K562 (cell line): Measurements from ENCODE around the gene DEDD2. TPM values are rescaled to one million over a fixed set of nuclear protein-coding genes. Genes with fewer than 3 reads are reported as not detected.

Experiments
- polyA plus RNA-seq, 8 experiments: library from polyadenylated mRNA; depleted of rRNA in 4 of 8; stranded (reverse) in 5 of 8; unstranded in 3 of 8; fragments of >200 nt; fragmentation: Nextera tagmentation in 2 of 8; fragmentation: Illumina TruSeq in 1 of 8; extraction: Ambion mirVana in 2 of 8; extraction: Trizol in 1 of 8; gene quantifications; 2 replicates each; pipeline versions ENCODE4 v1.2.1 to v1.2.3, GENCODE V29; 2011 to 2014; ENCODE audit warnings: inconsistent platforms in 1 of 8, missing spikeins in 1 of 8
- total RNA-seq, 7 experiments: library from RNA; depleted of rRNA in 6 of 7; stranded (reverse); fragments of >200 nt in 6 of 7; fragmentation: Illumina TruSeq in 2 of 7; extraction: Trizol in 2 of 7; gene quantifications; 2 replicates each; pipeline versions ENCODE4 v1.2.1 to v1.2.3, GENCODE V29; 2011 to 2021; ENCODE audit warnings: low replicate concordance in 1 of 7

The DEDD2 gene
- total and polyA plus RNA-seq, 9 of the 15 experiments (the other 6 are each of a cell fraction or from before 2014, with no cell fraction given): 4.3 to 43.0 (median 29.2) TPM

Other genes starting within 250 kb of the DEDD2 start
Only the 7 nearest of the 15 such genes appear.
- 0.14 and 0.37 TPM in 2 replicates for gene POU2F2, start 85.2 kb downstream of the DEDD2 start, total RNA-seq (2014; rRNA removed)
- gene POU2F2, start 85.2 kb downstream of the DEDD2 start, total RNA-seq (2014; rRNA removed; fragmentation: Illumina TruSeq; extraction: Trizol): 0.03 and 0.07 TPM in 2 replicates
- 0.14 and 0.19 TPM in 2 replicates for gene POU2F2, start 85.2 kb downstream of the DEDD2 start, total RNA-seq (2015; rRNA removed; fragmentation: Illumina TruSeq; extraction: Trizol)
- gene POU2F2, start 85.2 kb downstream of the DEDD2 start, total RNA-seq (2021): 0.56 and 0.60 TPM in 2 replicates
- gene POU2F2, start 85.2 kb downstream of the DEDD2 start, polyA plus RNA-seq (2011; rRNA removed): 0.26 and 0.28 TPM in 2 replicates
- gene POU2F2, start 85.2 kb downstream of the DEDD2 start, polyA plus RNA-seq (2014; fragmentation: Illumina TruSeq; extraction: Trizol): 0.42 and 0.68 TPM in 2 replicates
- gene POU2F2, start 85.2 kb downstream of the DEDD2 start, polyA plus RNA-seq (2014; fragmentation: Nextera tagmentation; extraction: Ambion mirVana): under 1 TPM; 0.03 TPM
- gene POU2F2, start 85.2 kb downstream of the DEDD2 start, polyA plus RNA-seq (2014; rRNA removed): 0.61 and 1.1 TPM in 2 replicates
- gene ZNF526, start 2.6 kb upstream of the DEDD2 start, total RNA-seq (2014; rRNA removed): 8.3 and 11.5 TPM in 2 replicates
- gene ZNF526, start 2.6 kb upstream of the DEDD2 start, total RNA-seq (2014; rRNA removed; fragmentation: Illumina TruSeq; extraction: Trizol): 5.3 and 6.1 TPM in 2 replicates
- gene ZNF526, start 2.6 kb upstream of the DEDD2 start, total RNA-seq (2015; rRNA removed; fragmentation: Illumina TruSeq; extraction: Trizol): 7.6 and 8.2 TPM in 2 replicates
- gene ZNF526, start 2.6 kb upstream of the DEDD2 start, total RNA-seq (2021): 17.9 and 19.9 TPM in 2 replicates
- 4.2 and 8.3 TPM in 2 replicates for gene ZNF526, start 2.6 kb upstream of the DEDD2 start, polyA plus RNA-seq (2011; rRNA removed)
- 6.5 and 8.6 TPM in 2 replicates for gene ZNF526, start 2.6 kb upstream of the DEDD2 start, polyA plus RNA-seq (2014; fragmentation: Illumina TruSeq; extraction: Trizol)
- 1 to 10 TPM; 1.3 to 2.2 TPM for gene ZNF526, start 2.6 kb upstream of the DEDD2 start, polyA plus RNA-seq (2014; fragmentation: Nextera tagmentation; extraction: Ambion mirVana)
- 6.2 and 7.4 TPM in 2 replicates for gene ZNF526, start 2.6 kb upstream of the DEDD2 start, polyA plus RNA-seq (2014; rRNA removed)
- gene GSK3A, start 24.9 kb upstream of the DEDD2 start, total RNA-seq (2014; rRNA removed): 22.7 and 25.2 TPM in 2 replicates
- 16.6 and 21.4 TPM in 2 replicates for gene GSK3A, start 24.9 kb upstream of the DEDD2 start, total RNA-seq (2014; rRNA removed; fragmentation: Illumina TruSeq; extraction: Trizol)
- 31.4 and 33.3 TPM in 2 replicates for gene GSK3A, start 24.9 kb upstream of the DEDD2 start, total RNA-seq (2015; rRNA removed; fragmentation: Illumina TruSeq; extraction: Trizol)
- gene GSK3A, start 24.9 kb upstream of the DEDD2 start, total RNA-seq (2021): 54.9 and 56.0 TPM in 2 replicates
- 49.3 and 61.9 TPM in 2 replicates for gene GSK3A, start 24.9 kb upstream of the DEDD2 start, polyA plus RNA-seq (2011; rRNA removed)
- 90.0 and 90.7 TPM in 2 replicates for gene GSK3A, start 24.9 kb upstream of the DEDD2 start, polyA plus RNA-seq (2014; fragmentation: Illumina TruSeq; extraction: Trizol)
- gene GSK3A, start 24.9 kb upstream of the DEDD2 start, polyA plus RNA-seq (2014; fragmentation: Nextera tagmentation; extraction: Ambion mirVana): under 1 TPM; 0.62 to 0.89 TPM
- gene GSK3A, start 24.9 kb upstream of the DEDD2 start, polyA plus RNA-seq (2014; rRNA removed): 54.2 and 55.4 TPM in 2 replicates
- 27.1 and 29.8 TPM in 2 replicates for gene ERF, start 37.5 kb upstream of the DEDD2 start, total RNA-seq (2014; rRNA removed)
- gene ERF, start 37.5 kb upstream of the DEDD2 start, total RNA-seq (2014; rRNA removed; fragmentation: Illumina TruSeq; extraction: Trizol): 19.0 and 20.0 TPM in 2 replicates
- gene ERF, start 37.5 kb upstream of the DEDD2 start, total RNA-seq (2015; rRNA removed; fragmentation: Illumina TruSeq; extraction: Trizol): 26.5 and 30.0 TPM in 2 replicates
- gene ERF, start 37.5 kb upstream of the DEDD2 start, total RNA-seq (2021): 72.7 and 75.4 TPM in 2 replicates
- 27.0 and 41.5 TPM in 2 replicates for gene ERF, start 37.5 kb upstream of the DEDD2 start, polyA plus RNA-seq (2011; rRNA removed)
- gene ERF, start 37.5 kb upstream of the DEDD2 start, polyA plus RNA-seq (2014; fragmentation: Illumina TruSeq; extraction: Trizol): 28.9 and 45.7 TPM in 2 replicates
- under 1 TPM; 0.03 to 0.13 TPM for gene ERF, start 37.5 kb upstream of the DEDD2 start, polyA plus RNA-seq (2014; fragmentation: Nextera tagmentation; extraction: Ambion mirVana)
- gene ERF, start 37.5 kb upstream of the DEDD2 start, polyA plus RNA-seq (2014; rRNA removed): 54.9 and 62.2 TPM in 2 replicates
- 13.6 and 13.7 TPM in 2 replicates for gene CIC, start 51.6 kb upstream of the DEDD2 start, total RNA-seq (2014; rRNA removed)
- 1.5 and 2.2 TPM in 2 replicates for gene CIC, start 51.6 kb upstream of the DEDD2 start, total RNA-seq (2014; rRNA removed; fragmentation: Illumina TruSeq; extraction: Trizol)
- gene CIC, start 51.6 kb upstream of the DEDD2 start, total RNA-seq (2015; rRNA removed; fragmentation: Illumina TruSeq; extraction: Trizol): 8.6 and 8.7 TPM in 2 replicates
- 37.6 and 44.7 TPM in 2 replicates for gene CIC, start 51.6 kb upstream of the DEDD2 start, total RNA-seq (2021)
- 3.0 and 5.8 TPM in 2 replicates for gene CIC, start 51.6 kb upstream of the DEDD2 start, polyA plus RNA-seq (2011; rRNA removed)
- gene CIC, start 51.6 kb upstream of the DEDD2 start, polyA plus RNA-seq (2014; fragmentation: Illumina TruSeq; extraction: Trizol): 12.0 and 21.5 TPM in 2 replicates
- under 1 TPM; 0.07 to 0.13 TPM for gene CIC, start 51.6 kb upstream of the DEDD2 start, polyA plus RNA-seq (2014; fragmentation: Nextera tagmentation; extraction: Ambion mirVana)
- gene CIC, start 51.6 kb upstream of the DEDD2 start, polyA plus RNA-seq (2014; rRNA removed): 18.9 and 19.9 TPM in 2 replicates
- 0.54 and 1.1 TPM in 2 replicates for gene PRR19, start 84.5 kb upstream of the DEDD2 start, total RNA-seq (2014; rRNA removed)
- gene PRR19, start 84.5 kb upstream of the DEDD2 start, total RNA-seq (2014; rRNA removed; fragmentation: Illumina TruSeq; extraction: Trizol): 0.11 and 0.32 TPM in 2 replicates
- 0.94 and 1.1 TPM in 2 replicates for gene PRR19, start 84.5 kb upstream of the DEDD2 start, total RNA-seq (2015; rRNA removed; fragmentation: Illumina TruSeq; extraction: Trizol)
- gene PRR19, start 84.5 kb upstream of the DEDD2 start, total RNA-seq (2021): 1.6 and 1.8 TPM in 2 replicates
- gene PRR19, start 84.5 kb upstream of the DEDD2 start, polyA plus RNA-seq (2011; rRNA removed): 0.24 and 0.34 TPM in 2 replicates
- 1.0 and 1.9 TPM in 2 replicates for gene PRR19, start 84.5 kb upstream of the DEDD2 start, polyA plus RNA-seq (2014; fragmentation: Illumina TruSeq; extraction: Trizol)
- gene PRR19, start 84.5 kb upstream of the DEDD2 start, polyA plus RNA-seq (2014; fragmentation: Nextera tagmentation; extraction: Ambion mirVana): under 1 TPM; 0.10 to 0.18 TPM
- gene PRR19, start 84.5 kb upstream of the DEDD2 start, polyA plus RNA-seq (2014; rRNA removed): 0.73 and 1.6 TPM in 2 replicates
- gene PAFAH1B3, start 84.9 kb upstream of the DEDD2 start, total RNA-seq (2014; rRNA removed): 114 and 146 TPM in 2 replicates
- gene PAFAH1B3, start 84.9 kb upstream of the DEDD2 start, total RNA-seq (2014; rRNA removed; fragmentation: Illumina TruSeq; extraction: Trizol): 28.7 and 48.0 TPM in 2 replicates
- 78.9 and 81.0 TPM in 2 replicates for gene PAFAH1B3, start 84.9 kb upstream of the DEDD2 start, total RNA-seq (2015; rRNA removed; fragmentation: Illumina TruSeq; extraction: Trizol)
- gene PAFAH1B3, start 84.9 kb upstream of the DEDD2 start, total RNA-seq (2021): 130 and 138 TPM in 2 replicates
- 27.5 and 40.8 TPM in 2 replicates for gene PAFAH1B3, start 84.9 kb upstream of the DEDD2 start, polyA plus RNA-seq (2011; rRNA removed)
- 96.7 and 113 TPM in 2 replicates for gene PAFAH1B3, start 84.9 kb upstream of the DEDD2 start, polyA plus RNA-seq (2014; fragmentation: Illumina TruSeq; extraction: Trizol)
- gene PAFAH1B3, start 84.9 kb upstream of the DEDD2 start, polyA plus RNA-seq (2014; fragmentation: Nextera tagmentation; extraction: Ambion mirVana): 10 to 100 TPM; 10.5 to 23.5 TPM
- gene PAFAH1B3, start 84.9 kb upstream of the DEDD2 start, polyA plus RNA-seq (2014; rRNA removed): 79.6 and 80.6 TPM in 2 replicates